ENCODE results near the gene AFF3. TPM values are rescaled to one million over a fixed set of nuclear protein-coding genes. Genes with fewer than 3 reads are reported as not detected.

AFF3 gene
- total RNA-seq, 4 donors from 2014 or later = 8.5 to 77.2 (median 27.1) TPM

- Histone ChIP-seq H3K4me3 (no peak overlapping the region), H3K9me3 (no peaks in the 10 kb centered on the region), H3K27ac (no peak overlapping the region), H3K27me3 (no peaks in the 10 kb centered on the region), H3K4me1 (no peaks in the 10 kb centered on the region), H3K36me3 (no peaks in the 10 kb centered on the region)
- intact Hi-C loops (cut with DNase I; ENCODE audit: low total_unique reads) = no loop called here
- no peak for TF ChIP-seq POLR2A (IDR thresholded peaks at IDR 0.05)
- TF ChIP-seq CTCF (IDR thresholded peaks at IDR 0.05) = no peak
- DNase-seq = no peak
Observed at GRCh38 chr2:99961196-99961913, 181.0 kb downstream of the AFF3 start.

GRCh38 chr2:99960790-99961189 lies 181.6 kb downstream of the AFF3 start:
- Histone ChIP-seq H3K27ac (no peak overlapping the region), H3K27me3 (no peaks in the 10 kb centered on the region), H3K36me3 (no peaks in the 10 kb centered on the region), H3K4me1 (no peaks in the 10 kb centered on the region), H3K9me3 (no peaks in the 10 kb centered on the region), H3K4me3 (no peak overlapping the region)
- TF ChIP-seq POLR2A (IDR thresholded peaks at IDR 0.05) = no peak
- no peak for TF ChIP-seq CTCF (IDR thresholded peaks at IDR 0.05)
- no peak for DNase-seq
- intact Hi-C loops (cut with DNase I; ENCODE audit: low total_unique reads) = no loop called here

GRCh38 chr2:99960291-99960690 lies 182.1 kb downstream of the AFF3 start:
- Histone ChIP-seq H3K9me3 (no peaks in the 10 kb centered on the region), H3K27me3 (no peaks in the 10 kb centered on the region), H3K4me1 (no peaks in the 10 kb centered on the region), H3K36me3 (no peaks in the 10 kb centered on the region), H3K27ac (no peak overlapping the region), H3K4me3 (no peak overlapping the region)
- intact Hi-C loops (cut with DNase I; ENCODE audit: low total_unique reads) = no loop called here
- DNase-seq = no peak
- TF ChIP-seq POLR2A (IDR thresholded peaks at IDR 0.05) (no peak), CTCF (IDR thresholded peaks at IDR 0.05) (no peak)

GRCh38 chr2:99959261-99960014 lies 183.0 kb downstream of the AFF3 start:
- Histone ChIP-seq H3K4me1 (no peaks in the 10 kb centered on the region), H3K9me3 (no peaks in the 10 kb centered on the region), H3K4me3 (no peak overlapping the region), H3K27ac (no peak overlapping the region), H3K36me3 (no peaks in the 10 kb centered on the region), H3K27me3 (no peaks in the 10 kb centered on the region)
- DNase-seq = no peak
- TF ChIP-seq POLR2A (IDR thresholded peaks at IDR 0.05) (no peak), CTCF (IDR thresholded peaks at IDR 0.05) (no peak)
- intact Hi-C loops (cut with DNase I; ENCODE audit: low total_unique reads) = no loop called here

Data from uterus (tissue), 4 donors.